Activated naive CD4-positive, alpha-beta T cell treated with anti-CD3 and anti-CD28 coated beads, Interleukin-2, amount 50 U/mL, for 16 hours (primary cell): ENCODE data around the gene ZNF174.

ENCODE experiments used
- DNase-seq: peaks from one replicate; pipeline ENCODE4 v3.0.0-alpha.2; 2020

ZNF174 gene

DNA sequence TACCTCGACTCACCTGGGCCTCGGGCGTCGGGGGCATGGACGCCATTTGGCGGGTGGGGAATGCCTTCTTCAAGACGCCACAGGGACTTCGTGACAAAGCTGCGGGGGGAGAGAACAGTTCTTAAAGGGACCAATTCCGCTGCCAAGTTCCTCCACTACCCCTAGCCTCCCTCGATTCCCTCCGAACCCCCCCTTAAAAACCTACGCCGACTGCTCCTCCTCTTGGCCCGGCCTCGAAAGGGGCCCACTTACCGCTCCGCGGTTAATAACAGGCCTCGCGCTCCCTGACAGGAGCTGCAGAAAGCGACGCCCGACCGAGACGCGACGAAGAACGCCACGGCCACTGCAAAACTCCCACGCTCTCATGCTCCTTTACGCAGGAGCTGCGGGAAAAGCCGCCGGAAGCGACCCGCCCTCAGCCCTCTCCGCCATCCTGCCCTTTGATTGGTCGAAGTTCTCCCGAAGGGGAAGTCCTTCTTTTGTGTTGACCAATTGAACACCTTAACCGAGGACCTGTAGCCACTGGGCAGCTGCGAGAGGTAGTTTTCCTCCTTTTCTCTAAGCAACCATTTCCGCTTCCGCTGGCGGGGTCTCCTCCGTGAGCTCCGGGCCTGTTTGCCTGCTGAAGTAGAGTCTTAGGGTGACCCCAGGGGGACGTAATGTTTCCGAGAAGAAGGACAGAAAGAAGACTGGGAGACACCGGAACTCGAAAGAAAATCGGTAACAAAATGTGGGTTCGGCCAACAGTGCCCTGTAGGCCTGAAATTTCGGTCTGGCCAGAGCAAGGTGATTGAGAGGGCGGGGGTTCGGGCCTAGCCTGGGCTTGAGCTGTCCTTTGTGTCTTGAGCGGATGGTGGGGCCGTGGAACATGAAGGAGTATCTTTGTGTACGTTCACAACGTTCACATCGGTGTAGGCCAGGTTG is 42.4 kb downstream of the ZNF174 start, which contains the start of the genes NAA60 and ZNF597:
TSS of gene NAA60 (plus strand) at position 573 of the 924 bp plus-strand sequence. CDS start 32,548 bp downstream, outside the sequence.
TSS of gene ZNF597 (minus strand) at position 397 of the 924 bp plus-strand sequence. CDS start at position 46, 351 bp downstream.
- peak; percentile 79 for DNase-seq

DNA sequence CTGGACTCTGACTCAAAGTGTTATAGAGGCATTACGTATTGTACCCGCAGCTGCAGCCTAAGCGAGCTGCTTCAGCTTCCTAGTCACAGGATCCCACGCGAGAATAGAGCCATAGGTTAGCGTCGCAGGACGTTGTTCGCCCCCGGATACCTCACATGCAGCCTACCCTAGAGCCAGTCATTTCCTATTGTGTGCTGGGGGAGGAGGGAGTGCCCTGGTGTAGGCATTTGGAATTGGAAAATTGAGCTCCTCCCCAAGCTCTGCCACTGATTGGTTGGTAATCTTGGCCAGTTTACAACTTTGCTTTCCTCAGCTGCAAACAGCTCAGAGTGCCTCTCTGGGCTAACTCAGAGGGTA is 43.0 kb downstream of the ZNF174 start:
- peak; percentile 25 for DNase-seq

DNA sequence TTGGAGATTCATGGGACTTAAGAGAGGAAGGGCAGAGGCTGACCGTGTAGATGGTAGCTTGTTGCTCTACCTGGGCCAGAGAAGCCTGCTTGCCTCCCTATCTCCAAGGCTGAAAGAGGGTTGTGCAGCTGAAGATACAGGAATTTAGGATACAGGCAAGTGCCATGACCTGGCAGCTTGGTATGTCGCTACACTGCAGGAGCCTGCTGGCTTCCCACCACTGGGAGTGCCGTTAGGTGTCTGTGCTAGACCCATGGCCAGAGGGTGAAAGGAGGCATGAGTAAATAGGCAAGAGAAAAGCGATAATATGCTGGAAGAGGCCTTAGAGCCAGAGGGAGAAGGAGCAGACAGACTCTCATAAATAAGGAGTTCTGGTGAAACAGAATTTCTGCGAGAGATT is 53.1 kb downstream of the ZNF174 start:
- DNase-seq: no peak

DNA sequence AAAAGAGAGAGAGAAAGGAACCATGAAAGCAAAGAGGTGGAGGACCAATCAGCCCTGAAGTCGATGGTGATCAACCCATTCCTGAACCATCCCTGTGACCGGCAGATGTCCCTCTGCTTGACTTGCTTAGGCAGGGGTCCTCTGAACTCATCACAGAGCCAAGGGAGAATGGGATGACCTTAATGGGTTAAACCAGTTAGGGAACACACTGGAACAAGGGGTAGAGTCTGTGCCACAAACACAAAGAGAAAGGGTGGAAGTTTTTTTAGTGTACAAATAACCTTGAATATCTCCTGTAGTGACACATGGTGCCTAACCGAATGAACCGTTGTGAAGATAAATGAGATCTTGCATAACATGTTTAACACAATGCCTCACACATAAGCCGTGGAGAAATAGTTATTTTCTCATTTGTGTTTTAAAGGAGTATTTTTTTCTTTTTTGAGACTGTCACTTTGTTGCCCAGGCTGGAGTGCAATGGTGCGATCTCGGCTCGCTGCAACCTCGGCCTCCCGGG is 53.7 kb downstream of the ZNF174 start:
- DNase-seq: no peak

DNA sequence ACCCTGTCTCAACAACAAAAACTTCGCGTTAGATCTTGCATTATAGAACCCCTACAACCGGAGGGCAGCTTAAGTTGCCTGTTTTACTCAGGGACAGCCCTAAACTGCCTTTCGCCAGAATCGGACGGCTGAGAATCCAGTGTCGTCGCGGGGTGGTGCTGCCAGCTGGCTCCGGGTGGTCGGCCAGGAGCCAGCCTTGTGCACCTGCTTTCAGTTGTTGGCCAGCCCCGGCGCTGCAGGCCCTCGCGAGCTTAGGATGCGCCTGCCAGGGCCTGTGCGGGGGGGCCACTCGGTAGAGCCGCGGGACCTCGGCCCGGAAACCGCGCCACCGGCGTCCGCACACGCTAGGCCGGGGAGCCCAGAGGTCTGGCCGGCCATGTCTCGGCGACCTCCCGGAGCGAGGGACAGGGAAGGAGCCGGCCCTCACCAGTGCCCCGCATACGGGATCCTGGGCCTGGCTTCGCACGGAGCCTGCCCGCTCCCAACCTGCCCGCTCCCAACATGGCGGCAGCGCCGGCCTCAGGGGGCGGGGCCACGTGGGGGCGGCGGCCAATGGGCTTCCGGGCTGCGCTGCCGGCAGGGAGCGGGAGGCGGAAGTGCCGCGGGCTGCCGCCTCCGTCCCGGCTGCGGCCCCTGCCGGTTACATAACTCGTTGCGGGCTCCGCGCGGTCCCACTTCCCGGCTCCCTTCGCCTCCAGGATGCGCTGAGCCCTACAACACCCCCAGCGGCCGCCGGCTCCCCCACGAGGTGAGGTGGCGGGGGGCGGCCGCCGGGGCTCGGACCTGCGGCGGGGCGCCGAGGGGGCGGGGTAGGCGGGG is 56.6 kb downstream of the ZNF174 start:
- peak; percentile 93 for DNase-seq

DNA sequence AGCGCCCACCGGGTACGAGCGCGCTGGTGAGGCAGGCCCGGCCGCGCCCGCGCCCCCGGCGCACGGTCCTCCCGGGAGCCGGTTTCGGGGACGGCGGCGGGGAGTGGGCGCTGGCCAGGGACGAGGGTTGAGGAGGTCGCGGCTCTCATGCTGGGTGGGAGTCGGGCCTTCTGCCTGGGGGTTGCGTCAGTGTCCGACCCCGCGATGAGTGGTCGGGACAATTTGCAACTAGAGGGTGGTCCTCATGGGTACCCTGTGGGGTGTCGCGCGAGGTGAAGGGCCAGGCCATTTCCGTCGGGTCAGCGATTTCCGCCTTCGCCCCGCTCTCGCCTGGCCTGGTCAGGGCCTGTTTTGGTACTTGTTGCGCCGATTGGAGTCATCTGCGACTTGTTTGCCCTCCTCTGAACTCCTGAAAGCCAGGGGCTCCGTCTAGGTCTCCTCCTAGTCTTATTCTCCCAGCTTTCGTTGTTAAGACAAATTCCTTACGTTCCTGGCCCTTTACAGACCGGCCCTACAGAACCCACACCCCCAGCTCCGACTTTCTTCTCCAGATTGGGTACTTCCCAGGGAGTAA is 57.4 kb downstream of the ZNF174 start:
- no peak for DNase-seq

DNA sequence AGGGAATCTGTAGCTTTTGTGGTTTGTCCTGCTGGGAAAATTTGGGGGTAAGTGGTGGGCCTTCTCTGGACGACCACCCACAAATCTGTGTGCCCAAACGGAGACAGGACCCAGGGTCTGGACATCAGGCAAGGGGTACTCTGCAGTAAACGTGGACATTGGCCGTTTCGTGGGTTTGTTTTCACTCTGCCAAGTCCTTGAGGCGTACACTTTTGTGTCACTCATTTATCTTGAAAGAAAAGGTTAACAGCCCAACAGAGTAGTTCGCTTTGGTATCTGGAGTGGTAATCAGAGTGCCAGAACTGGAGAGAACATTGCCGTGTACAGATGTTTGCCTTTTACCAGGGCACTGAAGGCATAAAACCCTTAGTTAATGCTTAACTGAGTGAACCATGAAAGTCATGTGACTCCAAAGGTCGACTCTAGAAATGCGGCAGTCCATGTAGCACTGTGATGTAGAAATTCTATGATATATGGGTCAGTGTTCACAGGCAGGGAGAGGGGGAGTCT is 57.9 kb downstream of the ZNF174 start:
- DNase-seq: no peak
